Stimulated activated CD8-positive, alpha-beta memory T cell treated with anti-CD3 and anti-CD28 coated beads, Interleukin-4, amount 100 ng/mL, for 4 hours (primary cell): ENCODE data around the gene EXOC4.

Experiments used
- DNase-seq, 2 donors: peaks; one replicate each; pipeline ENCODE4 v3.0.0-alpha.2; 2020; ENCODE audit warnings: low read depth in 2 of 2, low spot score in 1 of 2

EXOC4 gene

DNA sequence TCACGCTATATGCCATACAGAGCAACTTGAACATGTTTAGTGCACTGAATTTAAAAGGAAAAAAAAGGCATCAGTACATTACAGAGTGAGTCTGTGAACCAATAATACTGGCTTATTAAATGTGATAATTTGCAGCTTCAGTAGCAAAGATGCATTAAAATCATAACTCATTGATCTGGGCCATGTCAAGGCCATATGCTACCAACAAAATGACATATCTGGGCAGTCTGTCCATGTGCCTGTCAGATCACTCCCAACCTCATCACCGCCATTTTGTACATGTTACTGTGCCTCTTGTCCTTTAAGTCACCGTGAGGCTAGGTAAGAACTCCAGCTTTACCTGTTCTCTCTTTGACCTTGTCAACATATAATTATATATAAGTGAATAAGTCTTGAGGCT lies 566.8 kb downstream of the EXOC4 start:
- no peak for DNase-seq

DNA sequence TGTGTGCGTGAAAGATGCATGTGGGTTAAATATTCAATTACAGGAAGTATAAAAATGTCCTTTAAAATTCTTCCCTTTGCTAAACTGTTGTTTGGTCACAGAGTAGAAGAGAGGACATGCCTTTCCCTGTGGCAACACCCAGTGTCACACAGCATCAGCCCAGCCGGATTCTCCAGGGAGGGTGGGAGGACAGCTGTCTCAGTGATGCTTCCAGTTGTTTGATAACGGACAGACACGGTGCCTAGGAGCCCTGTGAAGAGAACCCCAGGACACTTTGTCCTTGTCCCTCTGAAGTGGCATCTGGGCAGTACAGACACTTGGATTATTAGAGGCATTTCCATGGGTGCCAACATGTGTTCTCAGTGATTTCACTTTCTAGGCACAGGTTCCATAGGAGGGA lies 567.7 kb downstream of the EXOC4 start:
- DNase-seq = no peak

DNA sequence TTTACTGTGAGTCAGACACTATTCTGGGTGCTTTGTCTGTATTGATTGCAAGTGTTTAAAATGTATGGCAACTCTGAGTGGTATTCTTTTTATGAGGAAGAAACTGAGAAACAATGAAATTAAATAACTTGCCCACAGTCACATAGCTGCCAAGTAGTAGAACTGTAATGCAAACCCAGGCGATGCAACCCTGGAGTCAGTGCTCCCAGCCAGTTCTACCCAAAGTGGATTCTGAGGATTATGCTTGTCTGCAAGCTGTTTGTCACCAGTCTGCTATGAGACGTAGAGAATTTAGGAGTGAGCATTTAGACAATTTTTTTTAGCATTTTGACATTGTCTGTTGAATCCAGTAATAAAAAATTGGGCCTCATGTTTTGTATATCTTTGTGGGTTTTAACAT lies 568.3 kb downstream of the EXOC4 start:
- no peak for DNase-seq

DNA sequence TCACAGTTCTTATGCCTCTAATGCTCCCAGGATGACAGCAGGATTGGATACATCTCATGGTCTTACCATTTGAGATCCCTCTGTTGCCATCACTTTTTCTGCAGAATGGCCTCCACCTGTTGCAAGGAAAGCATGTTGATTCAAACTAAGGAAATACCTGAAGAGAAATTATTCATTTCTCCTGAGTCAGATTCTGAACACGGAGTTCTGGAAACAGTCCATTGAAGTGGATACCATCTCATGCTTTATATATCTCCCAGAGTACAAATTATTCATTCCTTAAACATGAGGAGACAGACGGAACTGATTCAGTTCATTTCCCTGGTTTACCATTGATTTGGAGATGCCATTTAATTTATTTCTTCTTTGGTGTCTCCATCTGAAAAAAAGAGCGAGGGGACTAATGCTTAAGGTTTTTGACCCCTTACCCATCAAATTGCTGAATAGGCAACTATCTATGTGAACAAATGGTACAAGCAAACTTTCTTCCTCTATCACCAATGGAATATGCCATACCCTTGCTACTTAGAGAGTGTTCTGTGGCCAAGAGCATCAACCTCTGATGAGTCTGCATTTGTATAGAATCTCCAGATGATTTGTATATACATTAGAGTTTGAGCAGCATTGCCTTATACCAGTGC lies 569.2 kb downstream of the EXOC4 start:
- DNase-seq = no peak

DNA sequence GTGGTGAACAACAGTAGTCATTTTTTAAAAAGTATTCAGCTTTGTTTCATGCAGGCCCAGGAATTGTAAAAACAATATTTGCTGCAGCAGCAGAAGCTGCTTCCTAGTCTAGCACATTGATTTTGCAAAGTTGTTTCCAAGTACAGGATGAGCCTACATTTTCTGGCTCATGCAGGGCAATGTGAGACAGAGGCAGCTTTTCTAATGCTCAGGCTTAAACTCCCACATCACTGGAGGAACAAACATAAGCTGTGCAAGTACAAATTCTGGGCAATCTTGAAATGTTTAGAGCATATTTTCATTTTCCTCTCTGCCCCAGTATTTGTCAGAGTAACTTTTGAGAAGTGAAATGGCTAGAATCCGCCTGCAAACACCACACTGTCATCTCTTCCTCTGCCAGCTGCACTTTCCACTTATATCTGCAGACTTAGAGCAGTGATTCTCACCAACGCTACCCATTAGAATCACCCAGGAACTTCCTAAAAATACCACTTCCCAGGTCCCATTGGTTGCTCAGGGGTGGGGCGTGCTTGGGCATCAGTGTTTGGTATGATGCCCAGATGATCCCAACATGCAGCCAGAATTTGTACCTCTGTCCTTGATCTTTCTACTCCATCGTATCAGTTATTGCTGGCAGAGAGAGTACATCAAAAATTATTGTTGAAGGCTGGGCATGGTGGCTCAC lies 570.1 kb downstream of the EXOC4 start:
- DNase-seq = no peak

DNA sequence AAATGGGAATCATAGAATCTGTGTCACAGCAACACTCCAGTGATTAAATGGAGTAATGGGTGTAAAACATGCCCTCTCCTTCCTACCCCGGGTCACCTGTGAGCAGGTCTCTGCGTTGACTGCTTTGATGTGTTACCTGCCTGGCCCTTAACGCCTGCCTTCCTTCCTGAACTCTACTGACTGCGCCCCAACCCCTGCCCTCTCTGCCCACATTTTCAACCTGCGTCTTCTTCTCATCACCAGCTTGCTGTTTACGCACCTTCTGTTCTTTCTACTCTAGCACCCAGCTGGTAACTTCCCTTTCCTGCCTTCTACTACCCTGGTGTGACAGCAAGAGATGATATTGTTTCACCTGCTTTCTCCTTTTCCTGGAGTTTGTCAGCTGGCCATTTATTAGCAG lies 571.3 kb downstream of the EXOC4 start:
- no peak for DNase-seq

DNA sequence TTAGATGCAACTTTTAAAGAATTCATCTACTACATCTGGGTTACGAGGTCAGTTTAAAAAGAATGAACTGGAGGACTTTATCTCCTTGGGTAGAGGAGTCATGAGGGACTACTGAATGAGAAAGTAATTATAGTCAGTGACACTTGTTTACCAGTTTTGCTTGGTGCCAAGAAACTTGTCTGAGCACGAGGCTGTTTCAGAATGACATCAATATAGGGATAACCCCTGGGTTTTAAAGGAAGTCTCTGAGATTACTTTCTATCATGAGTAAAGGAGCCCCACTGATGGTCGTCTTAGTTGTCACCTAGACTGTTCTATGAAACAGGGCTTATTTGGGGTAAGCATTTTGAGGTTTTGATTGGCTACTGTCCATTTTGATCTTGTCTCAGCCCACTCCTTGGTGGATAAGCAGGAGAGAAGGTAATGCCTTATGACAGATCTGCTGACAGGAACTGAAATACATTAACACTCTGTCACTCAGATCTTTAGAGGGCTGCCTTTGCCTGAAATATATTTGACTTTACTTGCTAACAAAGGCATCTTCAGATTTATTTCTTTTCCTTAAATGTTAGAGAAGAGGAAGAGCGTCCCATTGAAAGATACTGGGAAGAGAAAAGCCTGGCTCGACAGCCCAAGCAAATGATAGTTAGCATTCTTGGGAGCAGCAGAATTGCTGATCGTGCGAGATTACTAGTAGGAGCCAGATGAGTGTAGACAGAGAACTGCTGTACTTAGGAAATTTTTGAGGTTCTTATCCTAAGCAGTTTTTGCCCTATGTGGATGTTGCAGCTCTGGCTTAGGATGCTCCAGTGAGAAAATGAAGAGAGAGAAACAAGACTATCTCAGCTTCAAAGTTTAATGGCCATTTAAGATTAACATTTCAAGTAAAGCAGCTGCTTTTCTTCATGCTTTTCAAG lies 575.1 kb downstream of the EXOC4 start:
- DNase-seq = no peak

DNA sequence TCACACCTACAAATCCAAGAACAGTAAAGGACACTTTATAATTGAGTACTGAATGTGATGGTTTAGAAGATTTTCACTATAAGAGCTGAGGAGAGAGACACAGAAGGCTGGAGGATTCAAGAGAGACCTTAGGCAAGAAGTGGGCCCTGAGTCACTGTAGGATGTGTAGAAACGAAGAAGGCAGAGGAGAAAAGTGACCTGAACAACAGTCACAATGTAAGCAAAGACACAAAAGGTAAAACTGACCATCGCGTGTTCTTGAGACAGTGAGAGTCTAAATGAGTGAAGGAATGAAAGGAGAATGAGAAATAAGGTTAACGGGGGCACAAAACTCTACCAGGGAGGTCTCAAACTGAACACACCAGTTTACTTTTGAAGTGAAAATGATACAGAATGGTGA lies 576.0 kb downstream of the EXOC4 start:
- no peak for DNase-seq

DNA sequence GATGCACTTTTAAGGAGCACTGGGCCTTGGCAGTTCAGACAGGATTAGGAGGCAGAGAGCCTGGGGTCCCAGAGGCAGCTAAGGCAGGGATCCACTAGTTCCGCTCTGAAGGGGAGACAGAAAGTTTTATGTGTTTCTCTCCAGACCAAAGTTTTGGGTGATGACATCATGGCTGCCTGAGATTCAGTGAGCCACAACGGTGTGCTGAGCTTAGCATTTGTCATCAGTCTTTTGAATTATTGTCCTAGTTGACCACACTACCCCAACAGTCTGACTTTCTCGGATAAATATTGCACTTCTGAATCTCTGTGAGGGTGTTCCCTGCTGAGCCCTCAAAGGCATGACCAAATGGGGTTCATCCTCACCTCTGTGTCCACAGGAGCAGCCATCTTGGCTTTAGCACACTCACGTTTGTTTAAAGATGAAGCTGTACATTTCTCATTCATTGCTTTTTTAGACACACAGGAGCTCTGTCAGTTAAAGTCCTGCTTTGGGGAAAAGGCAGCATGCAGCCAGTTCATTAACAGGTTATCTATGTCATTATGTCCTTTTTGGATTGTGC lies 576.5 kb downstream of the EXOC4 start:
- DNase-seq = no peak

DNA sequence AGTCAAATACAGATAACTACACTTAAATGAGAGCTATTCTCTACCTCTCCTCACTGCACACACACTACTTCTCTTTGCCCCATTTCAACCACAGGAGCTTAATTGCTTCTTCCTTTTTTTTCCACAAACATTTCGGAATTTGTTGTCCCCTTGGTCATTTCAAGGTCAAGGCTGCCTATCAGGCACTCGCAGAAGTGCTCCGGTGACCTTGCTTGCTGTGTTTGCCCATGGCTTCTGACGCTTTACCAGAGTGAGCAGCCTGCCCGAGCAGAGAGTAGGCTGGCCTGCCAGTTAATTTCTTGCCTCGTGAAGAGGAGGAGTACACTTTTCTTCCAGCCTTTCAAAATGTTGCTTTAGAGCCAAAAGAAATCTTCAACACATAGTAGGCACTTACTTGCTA lies 577.2 kb downstream of the EXOC4 start:
- no peak for DNase-seq

DNA sequence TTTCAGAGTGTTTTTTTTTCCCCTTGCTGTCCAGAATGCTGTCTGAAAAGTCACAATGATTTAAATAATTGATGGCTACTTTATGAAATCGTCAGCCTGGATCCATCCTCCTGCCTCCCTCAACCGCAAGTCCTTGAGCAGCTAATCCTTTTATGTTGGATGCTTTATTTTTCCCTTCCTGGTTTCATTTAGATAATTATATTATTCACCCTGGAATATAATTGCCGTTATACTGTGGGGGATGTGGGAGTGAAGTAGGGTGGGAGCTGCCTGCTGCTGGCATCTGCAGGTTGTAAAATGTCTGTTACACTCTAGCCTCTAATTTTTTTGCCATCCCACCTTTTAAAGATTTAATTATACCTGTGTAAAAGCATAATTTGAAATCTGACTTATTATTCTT lies 583.8 kb downstream of the EXOC4 start:
- no peak for DNase-seq

DNA sequence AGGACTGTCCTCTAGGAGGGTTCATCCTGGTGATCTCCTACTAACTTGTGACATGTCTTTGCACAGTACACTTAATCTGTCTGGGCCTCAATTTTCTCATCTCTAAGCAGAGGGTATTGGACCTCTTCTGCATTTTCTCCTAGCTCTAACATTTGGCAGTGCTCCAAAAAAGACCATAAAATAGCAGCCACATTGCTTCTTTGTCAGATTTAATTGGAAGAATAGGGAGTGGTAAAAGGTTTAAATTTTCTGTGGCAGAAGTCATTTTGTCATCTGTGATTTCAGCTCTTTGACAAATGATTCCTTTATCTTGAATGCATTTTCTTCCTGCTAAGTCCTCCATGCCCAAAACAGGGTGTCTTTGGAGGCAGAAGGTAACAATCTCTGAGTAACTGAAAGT lies 584.3 kb downstream of the EXOC4 start:
- DNase-seq = no peak

DNA sequence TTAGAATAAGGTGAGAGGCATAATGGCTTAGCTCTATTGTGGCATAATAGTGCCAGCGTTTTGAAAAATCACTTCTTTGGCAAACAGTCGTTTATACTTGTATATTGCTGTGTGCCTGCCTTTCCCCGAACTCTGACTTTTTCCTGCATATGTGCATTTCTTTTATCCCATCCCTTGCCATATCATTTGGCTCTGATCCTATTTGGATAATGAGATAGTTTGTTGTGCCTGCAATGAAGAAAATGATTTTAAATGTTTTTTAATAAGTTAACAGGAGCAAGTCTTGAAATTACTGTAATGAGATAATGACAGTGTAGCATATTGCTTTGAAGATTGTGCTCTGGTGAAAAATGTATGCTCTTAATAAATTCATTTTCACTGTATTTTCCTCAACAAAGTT lies 586.2 kb downstream of the EXOC4 start:
- no peak for DNase-seq

DNA sequence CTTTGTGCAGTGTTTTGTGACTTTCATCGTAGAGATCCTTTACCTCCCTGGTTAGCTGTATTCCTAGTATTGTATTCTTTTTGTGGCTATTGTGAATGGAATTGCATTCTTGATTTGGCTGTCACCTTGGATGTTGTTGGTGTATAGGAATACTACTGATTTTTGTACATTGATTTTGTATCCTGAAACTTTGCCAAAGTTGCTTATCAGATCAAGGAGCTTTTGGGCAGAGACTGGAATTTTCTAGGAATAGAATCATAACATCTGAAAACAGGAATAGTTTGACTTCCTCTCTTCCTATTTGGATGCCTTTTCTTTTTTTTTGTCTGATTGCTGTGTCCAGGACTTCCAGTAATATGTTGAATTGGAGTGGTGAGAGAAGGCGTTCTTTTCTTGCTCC lies 590.5 kb downstream of the EXOC4 start:
- no peak for DNase-seq

DNA sequence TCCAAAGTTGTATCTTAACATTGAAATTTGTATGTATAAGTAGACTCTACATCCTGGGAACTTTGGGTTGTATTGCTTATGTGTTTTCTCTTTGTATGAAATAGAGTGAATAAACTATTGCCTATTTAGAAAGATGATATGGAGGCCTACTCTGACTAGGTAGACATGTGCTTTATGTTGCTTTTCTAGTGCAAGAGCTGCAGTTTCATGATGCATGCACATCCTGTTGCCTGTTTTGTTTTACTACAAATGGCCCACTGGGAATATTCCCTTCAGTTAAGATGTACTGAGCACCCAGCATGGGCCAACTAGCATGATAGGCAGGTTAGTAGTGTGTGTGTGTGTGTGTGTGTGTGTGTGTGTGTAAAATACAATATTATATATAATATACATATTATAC lies 592.1 kb downstream of the EXOC4 start:
- no peak for DNase-seq

DNA sequence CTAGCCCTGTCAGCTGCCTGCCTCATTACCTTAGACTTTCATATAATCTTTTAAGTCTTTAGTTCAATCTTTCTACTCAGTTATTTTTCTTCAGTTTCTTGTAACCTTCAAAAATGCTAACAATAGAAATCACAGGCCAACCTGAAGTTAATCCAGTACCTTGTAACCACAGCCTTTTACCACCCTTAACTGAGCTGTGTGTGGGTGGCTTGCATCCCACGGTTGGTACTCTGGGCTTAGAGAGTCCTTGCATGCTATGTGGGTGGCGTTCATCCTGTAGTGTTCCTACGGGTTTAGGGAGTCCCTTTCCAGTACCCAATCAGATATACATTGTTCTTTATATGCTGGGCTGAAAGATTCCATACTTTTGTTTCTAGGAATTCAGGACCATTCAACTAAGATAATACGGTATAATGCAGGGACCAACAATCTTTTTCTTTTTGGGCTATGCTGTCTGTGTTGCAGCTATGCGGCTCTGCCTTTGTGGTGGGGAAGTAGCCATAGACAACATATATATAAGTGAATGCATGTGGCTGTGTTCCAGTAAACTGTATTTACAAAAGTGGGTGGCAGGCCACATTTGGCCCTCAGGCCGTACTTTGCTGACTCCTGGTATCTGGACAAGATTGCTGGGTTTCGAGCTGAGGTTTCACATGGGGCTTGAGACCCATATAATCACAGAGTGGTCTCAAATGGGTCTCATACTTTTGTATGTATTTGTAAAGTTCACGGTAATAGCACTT lies 593.5 kb downstream of the EXOC4 start:
- DNase-seq = no peak

DNA sequence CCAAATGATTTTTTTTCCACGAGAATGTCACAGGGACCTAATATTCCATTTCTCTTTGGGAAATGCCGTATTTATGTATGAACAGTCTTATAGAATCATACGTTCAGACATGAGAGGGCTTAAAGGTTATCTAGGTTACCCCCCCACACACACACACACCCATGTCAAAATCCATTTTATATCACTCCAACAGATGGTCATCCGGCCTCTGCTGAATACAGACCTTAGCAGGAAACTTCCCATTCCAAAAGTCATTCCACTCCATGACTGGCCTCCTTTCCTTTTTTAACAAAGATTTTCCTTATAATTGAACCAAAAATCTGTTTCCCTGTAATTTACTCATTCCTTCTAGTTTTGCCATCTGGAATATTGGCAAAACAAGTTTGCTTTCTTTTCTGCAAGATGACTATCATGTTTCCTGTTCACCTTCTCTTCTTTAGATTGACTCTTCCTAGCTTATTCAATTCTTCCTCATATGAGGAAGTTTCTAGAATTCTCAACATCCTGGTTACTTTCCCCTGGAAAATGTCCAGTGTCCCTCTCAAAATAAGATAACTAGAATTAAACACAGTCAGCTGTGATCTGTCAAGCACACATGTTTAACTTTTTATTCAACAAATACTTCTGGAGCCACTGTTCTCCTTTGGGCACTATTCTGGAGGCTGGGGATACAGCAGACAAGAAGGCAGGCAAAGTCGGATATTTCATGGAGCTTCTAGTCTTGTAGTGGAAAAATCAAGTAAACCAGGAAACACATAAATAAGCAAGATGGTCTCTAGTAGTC lies 597.8 kb downstream of the EXOC4 start:
- no peak for DNase-seq

DNA sequence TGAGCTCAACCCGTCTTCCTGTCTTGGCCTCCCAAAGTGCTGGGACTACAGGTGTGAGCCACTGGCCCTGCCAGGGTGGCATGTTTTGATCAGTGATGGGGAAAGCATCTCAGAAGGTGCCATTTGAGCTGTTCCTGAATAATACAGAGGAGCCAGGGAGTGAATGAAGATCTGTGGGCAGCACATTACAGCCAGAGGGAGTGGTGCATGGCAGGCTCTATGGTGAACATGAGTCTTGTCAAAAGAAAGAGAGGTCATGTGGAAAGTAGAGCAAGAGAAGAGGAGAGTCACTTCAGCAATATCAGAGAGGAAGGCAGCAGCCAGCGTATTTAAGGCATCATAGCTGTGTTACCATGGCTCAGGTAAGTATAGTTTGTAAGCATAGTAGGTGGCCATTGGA lies 598.5 kb downstream of the EXOC4 start:
- DNase-seq = no peak

DNA sequence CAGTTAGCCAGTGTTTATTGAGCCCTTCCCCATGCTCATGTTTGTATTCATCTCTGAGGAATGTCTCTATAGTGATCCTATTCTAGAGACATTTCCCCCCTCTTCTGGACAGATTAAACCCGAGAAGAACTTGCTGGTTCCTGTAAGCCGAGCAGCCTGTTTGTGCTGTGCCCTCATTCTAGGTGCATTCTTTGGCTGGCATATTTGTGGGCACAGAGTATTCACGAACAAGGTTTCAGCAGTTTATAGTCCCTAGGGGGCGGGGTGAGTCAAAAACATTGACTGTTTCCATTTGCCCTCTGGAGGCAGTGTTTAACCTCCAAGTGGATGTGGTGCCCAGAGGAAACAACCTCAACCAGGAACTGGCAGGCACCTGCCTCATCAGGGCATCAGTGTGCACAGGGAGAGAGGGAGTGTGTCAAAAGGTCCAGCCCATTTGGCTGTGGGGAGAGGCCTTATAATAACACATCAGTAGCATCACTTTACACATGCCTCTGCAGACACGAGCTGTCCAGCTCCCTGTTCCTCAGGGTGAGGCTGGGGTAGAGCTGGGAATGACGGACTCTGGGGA lies 600.9 kb downstream of the EXOC4 start:
- DNase-seq = no peak

DNA sequence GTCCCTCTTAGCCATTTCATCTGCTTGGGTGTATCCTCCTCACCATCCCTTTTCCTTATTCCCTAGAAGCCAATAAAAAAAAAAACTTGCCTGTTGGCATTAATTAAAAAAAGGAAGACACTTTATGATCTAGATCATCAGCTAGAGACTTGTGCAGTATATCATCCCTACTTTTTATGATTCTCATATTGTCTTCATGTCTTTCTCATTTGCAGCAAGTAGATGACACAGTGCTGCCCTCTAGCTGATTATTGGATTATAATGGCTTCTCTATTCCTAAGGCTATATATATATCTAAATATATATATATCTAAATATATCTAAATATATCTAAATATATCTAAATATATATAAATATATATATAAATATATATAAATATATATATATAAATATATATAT lies 601.9 kb downstream of the EXOC4 start:
- no peak for DNase-seq
